DOHH2 (cell line): ENCODE data around the gene PCCA.

Experiments used
- H3F3A ChIP-seq: fragments of 200-600 bp; sonication (generic), shearing (Covaris generic); 2 replicates; pipeline ENCODE4 v1.6.0; 2016; ENCODE audit warnings: antibody characterized with exemption, mild to moderate bottlenecking; ENCODE audit not compliant: control insufficient read depth, insufficient read depth
- H3K27ac ChIP-seq: fragments of 200-600 bp; sonication (generic); 2 replicates; pipeline ENCODE4 v1.5.1; 2014; ENCODE audit warnings: low read depth, mild to moderate bottlenecking, low read length, moderate library complexity
- H3K27me3 ChIP-seq: fragments of 200-600 bp; sonication (generic); 2 replicates; pipeline ENCODE4 v1.6.1; 2014; ENCODE audit warnings: mild to moderate bottlenecking, low read length, mixed read lengths; ENCODE audit not compliant: control insufficient read depth
- H3K36me3 ChIP-seq: fragments of 200-600 bp; sonication (generic); 2 replicates; pipeline ENCODE4 v1.6.1; 2014; ENCODE audit warnings: mild to moderate bottlenecking, low read length, moderate library complexity, mixed read lengths; ENCODE audit not compliant: control insufficient read depth
- H3K4me1 ChIP-seq: fragments of 200-600 bp; sonication (generic); 2 replicates; pipeline ENCODE4 v1.6.1; 2014; ENCODE audit warnings: mild to moderate bottlenecking, low read length, mixed read lengths; ENCODE audit not compliant: control insufficient read depth
- H3K4me2 ChIP-seq: fragments of 200-600 bp; sonication (generic); 2 replicates; pipeline ENCODE4 v1.6.0; 2014; ENCODE audit warnings: mild to moderate bottlenecking, low read length, moderate library complexity
- H3K4me3 ChIP-seq: fragments of 200-600 bp; sonication (generic); 2 replicates; pipeline ENCODE4 v1.5.1; 2014; ENCODE audit warnings: mild to moderate bottlenecking, low read length, mixed read lengths
- H3K79me2 ChIP-seq: fragments of 200-600 bp; sonication (generic); 2 replicates; pipeline ENCODE4 v1.6.1; 2014; ENCODE audit warnings: mild to moderate bottlenecking, low read length, mixed read lengths; ENCODE audit not compliant: control insufficient read depth
- H3K9me2 ChIP-seq: fragments of 200-600 bp; sonication (generic); replicated peaks from 2 replicates; pipeline ENCODE4 v1.6.1; 2014; ENCODE audit warnings: mild to moderate bottlenecking, low read length, mixed read lengths; ENCODE audit not compliant: control insufficient read depth
- H3K9me3 ChIP-seq: fragments of 200-600 bp; sonication (generic); 2 replicates; pipeline ENCODE4 v1.6.1; 2014; ENCODE audit warnings: antibody characterized with exemption, low read length, mixed read lengths; ENCODE audit not compliant: control insufficient read depth, insufficient read depth
- H4K20me1 ChIP-seq: fragments of 200-600 bp; sonication (generic); 2 replicates; pipeline ENCODE4 v1.6.0; 2014; ENCODE audit warnings: low read depth, mild to moderate bottlenecking, antibody characterized with exemption, low read length, moderate library complexity; ENCODE audit not compliant: control insufficient read depth, insufficient read depth
- CTCF ChIP-seq: fragments of 200-600 bp; sonication (generic); IDR thresholded peaks from one replicate; pipeline ENCODE4 v1.5.1; 2014; ENCODE audit warnings: antibody characterized with exemption, mild to moderate bottlenecking, low read depth, low read length; ENCODE audit not compliant: poor library complexity, severe bottlenecking
- EZH2phosphoT487 ChIP-seq: fragments of 200-600 bp; sonication (generic); IDR thresholded peaks from 2 replicates; pipeline ENCODE4 v1.6.1; 2017; ENCODE audit warnings: borderline replicate concordance, mild to moderate bottlenecking, antibody characterized with exemption, low read length, moderate library complexity, mixed read lengths

PCCA gene

GRCh38 chr13:100409132-100409531 is 320.2 kb downstream of the PCCA start:
- H3K27me3 ChIP-seq: no peaks in the 10 kb centered on the region

GRCh38 chr13:100423375-100423774 is 334.5 kb downstream of the PCCA start:
- TF ChIP-seq EZH2phosphoT487: no peak
- no peak for TF ChIP-seq CTCF
- Histone ChIP-seq H3K36me3 (no peaks in the 10 kb centered on the region), H3K4me1 (no peaks in the 10 kb centered on the region), H3F3A (no peaks in the 10 kb centered on the region), H4K20me1 (no peaks in the 10 kb centered on the region), H3K27me3 (no peaks in the 10 kb centered on the region), H3K27ac (no peak overlapping the region), H3K4me3 (no peak overlapping the region), H3K9me2 (no peaks in the 10 kb centered on the region), H3K4me2 (no peak overlapping the region), H3K79me2 (no peaks in the 10 kb centered on the region), H3K9me3 (no peaks in the 10 kb centered on the region)

More at GRCh38 chr13:100409132-100409531, 320.2 kb downstream of the PCCA start:
- TF ChIP-seq EZH2phosphoT487 (no peak), CTCF (no peak)
- no peak overlapping the region for H3K27ac ChIP-seq
- H3F3A ChIP-seq: no peaks in the 10 kb centered on the region
- peaks cover 12% of the 10 kb centered on the region for H3K9me3 ChIP-seq
- no peaks in the 10 kb centered on the region for H3K9me2 ChIP-seq
- no peaks in the 10 kb centered on the region for H3K4me1 ChIP-seq
- no peak overlapping the region for H3K4me3 ChIP-seq
- H3K4me2 ChIP-seq: no peak overlapping the region
- no peaks in the 10 kb centered on the region for H4K20me1 ChIP-seq
- H3K36me3 ChIP-seq: no peaks in the 10 kb centered on the region
- no peaks in the 10 kb centered on the region for H3K79me2 ChIP-seq

GRCh38 chr13:100428986-100429385 is 340.1 kb downstream of the PCCA start:
- no peaks in the 10 kb centered on the region for H3F3A ChIP-seq
- H3K9me3 ChIP-seq: no peaks in the 10 kb centered on the region
- TF ChIP-seq EZH2phosphoT487 (no peak), CTCF (no peak)
- H3K4me2 ChIP-seq: no peak overlapping the region
- no peaks in the 10 kb centered on the region for H3K36me3 ChIP-seq
- no peaks in the 10 kb centered on the region for H3K79me2 ChIP-seq
- H3K27ac ChIP-seq: no peak overlapping the region
- H3K27me3 ChIP-seq: no peaks in the 10 kb centered on the region
- H3K9me2 ChIP-seq: no peaks in the 10 kb centered on the region
- no peak overlapping the region for H3K4me3 ChIP-seq
- H4K20me1 ChIP-seq: no peaks in the 10 kb centered on the region
- no peaks in the 10 kb centered on the region for H3K4me1 ChIP-seq

- no peak for TF ChIP-seq EZH2phosphoT487
- no peak for TF ChIP-seq CTCF
- Histone ChIP-seq H3K9me2 (no peaks in the 10 kb centered on the region), H3K27me3 (no peaks in the 10 kb centered on the region), H3K36me3 (no peaks in the 10 kb centered on the region), H3K79me2 (no peaks in the 10 kb centered on the region), H3K4me1 (no peaks in the 10 kb centered on the region), H3F3A (no peaks in the 10 kb centered on the region), H4K20me1 (no peaks in the 10 kb centered on the region), H3K4me2 (no peak overlapping the region), H3K27ac (no peak overlapping the region), H3K9me3 (no peaks in the 10 kb centered on the region), H3K4me3 (no peak overlapping the region)
Observed at GRCh38 chr13:100432611-100433010, 343.7 kb downstream of the PCCA start.
